T-cell (primary cell): ENCODE measurements around the gene APOM. TPM values are rescaled to one million over a fixed set of nuclear protein-coding genes. Genes with fewer than 3 reads are reported as not detected.

ENCODE experiments used
- ATAC-seq, 4 experiments: fragments of 200-7000 bp in 3 of 4; fragments of 150-1000 bp in 1 of 4; cut with Tn5 transposase; replicated peaks in 1 of 4; 1 replicate in 3 of 4; 2 replicates in 1 of 4; pipeline ENCODE4 v1.10.0; 2021; ENCODE audit warnings: moderate library complexity in 3 of 4, mild to moderate bottlenecking in 2 of 4, moderate number of reproducible peaks in 1 of 4
- CTCF ChIA-PET, 2 donors: fragments of 300-600 bp; sonication (Branson Sonifier 250); formaldehyde crosslinking; loops; one replicate each; lab custom pipeline; 2022; ENCODE audit warnings: antibody characterized with exemption in 2 of 2; lab: Charles Lee
- POLR2A ChIA-PET, 2 donors: fragments of 300-600 bp; sonication (Branson Sonifier 250); formaldehyde crosslinking; loops; one replicate each; lab custom pipeline; 2022; ENCODE audit warnings: antibody characterized with exemption in 2 of 2; lab: Charles Lee
- DNase-seq, 35 experiments: peaks; one replicate each; pipeline versions ENCODE4 v3.0.0 to v3.0.0-alpha.2; 2013 to 2023
- H3K27ac ChIP-seq: one replicate; pipeline ENCODE4 v1.5.1; 2013; ENCODE audit warnings: low read length
- H3K27me3 ChIP-seq, 2 experiments: replicated peaks in 1 of 2; 1 replicate in 1 of 2; 2 replicates in 1 of 2; pipeline versions ENCODE4 v1.6.1 to v1.7.0; 2013; ENCODE audit warnings: low read length in 1 of 2, mixed read lengths in 1 of 2; ENCODE audit not compliant: control insufficient read depth in 2 of 2, insufficient read depth in 2 of 2; ENCODE audit errors: extremely low read depth in 1 of 2
- H3K36me3 ChIP-seq, 2 donors: 1 replicate in 1 of 2; 2 replicates in 1 of 2; pipeline versions ENCODE4 v1.6.1 to v1.7.0; 2013; ENCODE audit warnings: low read length in 1 of 2; ENCODE audit not compliant: control insufficient read depth in 2 of 2, insufficient read depth in 1 of 2; ENCODE audit errors: extremely low read depth in 1 of 2
- H3K4me1 ChIP-seq, 2 experiments: 1 replicate in 1 of 2; 2 replicates in 1 of 2; pipeline versions ENCODE4 v1.6.1 to v1.7.0; 2013; ENCODE audit warnings: low read length in 2 of 2, mixed read lengths in 1 of 2; ENCODE audit not compliant: insufficient read depth in 2 of 2, control insufficient read depth in 1 of 2; ENCODE audit errors: extremely low read depth in 1 of 2
- H3K4me3 ChIP-seq, 2 donors: 1 replicate in 1 of 2; 2 replicates in 1 of 2; pipeline versions ENCODE4 v1.5.1 to v1.7.0; 2013; ENCODE audit warnings: mild to moderate bottlenecking in 2 of 2, low read length in 1 of 2, moderate library complexity in 1 of 2; ENCODE audit not compliant: control insufficient read depth in 1 of 2; ENCODE audit errors: extremely low read depth in 1 of 2
- H3K9me3 ChIP-seq: 2 replicates; pipeline ENCODE4 v1.7.0; 2013
- H3K27ac Mint-ChIP-seq, 2 donors: one replicate each; pipeline ENCODE4 v1.8.0; 2020 to 2021; ENCODE audit warnings: mild to moderate bottlenecking in 2 of 2, mixed read lengths in 2 of 2
- H3K27me3 Mint-ChIP-seq, 2 donors: one replicate each; pipeline ENCODE4 v1.8.0; 2021 to 2022; ENCODE audit warnings: mixed read lengths in 2 of 2
- H3K36me3 Mint-ChIP-seq: one replicate; pipeline ENCODE4 v1.8.0; 2021; ENCODE audit warnings: mixed read lengths
- H3K4me1 Mint-ChIP-seq, 3 donors: one replicate each; pipeline ENCODE4 v1.8.0; 2020 to 2022; ENCODE audit warnings: mixed read lengths in 3 of 3, mild to moderate bottlenecking in 1 of 3
- H3K4me3 Mint-ChIP-seq, 3 donors: one replicate each; pipeline ENCODE4 v1.8.0; 2020 to 2022; ENCODE audit warnings: mild to moderate bottlenecking in 3 of 3, mixed read lengths in 3 of 3, moderate library complexity in 3 of 3
- H3K9me3 Mint-ChIP-seq, 3 donors: one replicate each; pipeline ENCODE4 v1.8.0; 2020 to 2022; ENCODE audit warnings: mixed read lengths in 3 of 3
- WGBS: methylation state at CpG from one replicate; pipeline ENCODE4 v1.1.5; 2013; ENCODE audit warnings: missing lambda C conversion rate; ENCODE audit not compliant: insufficient coverage; 5-methylcytosine and 5-hydroxymethylcytosine counted together
- total RNA-seq, 35 experiments: library from RNA in 6 of 35; stranded (reverse) in 6 of 35; fragments of 120-200 nt in 1 of 35; gene quantifications; one replicate each; pipeline versions ENCODE4 v1.2.1 to v1.2.4 and lab custom pipeline; 2013 to 2026

The APOM gene
- total RNA-seq, 5 donors from 2014 or later (not counting 1 experiment from before 2014, with no cell fraction given) = 1.4 to 3.6 (median 3.2) TPM

- H3K4me1 Mint-ChIP-seq = peaks cover 51 to 63% (median 58%) of the 10 kb centered on the region in 3 donors
- no peaks in the 10 kb centered on the region for H3K9me3 Mint-ChIP-seq
- CTCF ChIA-PET = interaction anchor here (0.7 to 1.2 kb wide), 2 partner anchors 13 to 164 kb away, joined by 3 read pairs; partner anchors contain the start of gene BAG6 (in 1 of the 2)
- DNase-seq (no peak), ATAC-seq (no peak)
- Histone ChIP-seq H3K4me3 (peak overlapping the region; percentile 86 to 90), H3K4me1 (peaks cover 19 to 56% of the 10 kb centered on the region in 2 experiments), H3K27ac (peak overlapping the region; percentile 50), H3K9me3 (no peaks in the 10 kb centered on the region), H3K27me3 (no peaks in the 10 kb centered on the region), H3K36me3 (peaks cover 18 to 62% of the 10 kb centered on the region in 2 donors)
- H3K36me3 Mint-ChIP-seq = peaks cover 48% of the 10 kb centered on the region
- peak overlapping the region; percentile 94 to 97 (median 95) for H3K4me3 Mint-ChIP-seq
- no peaks in the 10 kb centered on the region for H3K27me3 Mint-ChIP-seq
- peak overlapping the region; percentile 98 to 99 for H3K27ac Mint-ChIP-seq
- WGBS = 1% methylated on average over 12 of the region's 15 CpGs
- POLR2A ChIA-PET = interaction anchor here (0.6 to 0.7 kb wide), 2 partner anchors 47 to 125 kb away, joined by 3 to 6 read pairs; no protein-coding TSS in a partner anchor
Measured at GRCh38 chr6:31666337-31666965, 10.8 kb downstream of the APOM start.

GRCh38 chr6:31669676-31670075 lies 14.0 kb downstream of the APOM start, which contains the start of gene LY6G5B:
TSS of gene LY6G5B (plus strand) at chr6:31669976. CDS start at chr6:31670951, 975 bp downstream.
- Histone ChIP-seq H3K27me3 (no peaks in the 10 kb centered on the region), H3K27ac (no peak within 1 kb of the TSS), H3K36me3 (peaks cover 28 to 67% of the 10 kb centered on the region in 2 donors), H3K4me1 (peaks cover 7 to 27% of the 10 kb centered on the region in 2 experiments), H3K9me3 (no peaks in the 10 kb centered on the region), H3K4me3 (no peak within 1 kb of the TSS)
- no peak for DNase-seq
- 90% methylated on average over 3 of the region's 8 CpGs for WGBS
- ChIA-PET POLR2A (no interaction called here), CTCF (no interaction called here)
- H3K27ac Mint-ChIP-seq = no peak within 1 kb of the TSS
- H3K4me1 Mint-ChIP-seq = peaks cover 28 to 34% (median 33%) of the 10 kb centered on the region in 3 donors
- H3K36me3 Mint-ChIP-seq = peaks cover 43% of the 10 kb centered on the region
- no peaks in the 10 kb centered on the region for H3K27me3 Mint-ChIP-seq
- no peaks in the 10 kb centered on the region for H3K9me3 Mint-ChIP-seq
- no peak for ATAC-seq
- peak within 1 kb of the TSS in 1 of 3 donors; percentile 4 for H3K4me3 Mint-ChIP-seq

GRCh38 chr6:31676322-31676903 lies 20.7 kb downstream of the APOM start:
- Mint-ChIP-seq H3K4me1 (peaks cover 14 to 18% (median 15%) of the 10 kb centered on the region in 3 donors), H3K36me3 (peaks cover 14% of the 10 kb centered on the region), H3K9me3 (no peaks in the 10 kb centered on the region), H3K27me3 (no peaks in the 10 kb centered on the region), H3K4me3 (no peak overlapping the region), H3K27ac (peak overlapping the region in 1 of 2 donors; percentile 53)
- DNase-seq (no peak), ATAC-seq (no peak)
- WGBS = 80% methylated on average over 4 of the region's 4 CpGs
- peaks cover 0 to 15% of the 10 kb centered on the region in 2 experiments for H3K4me1 ChIP-seq
- ChIA-PET POLR2A (no interaction called here), CTCF (interaction anchor here in 1 of 2 donors (0.5 kb wide), 1 partner anchor 22 kb away, joined by 4 read pairs; no protein-coding TSS in a partner anchor)
- no peak overlapping the region for H3K27ac ChIP-seq
- no peak overlapping the region for H3K4me3 ChIP-seq
- no peaks in the 10 kb centered on the region for H3K9me3 ChIP-seq
- peaks cover 12 to 21% of the 10 kb centered on the region in 2 donors for H3K36me3 ChIP-seq
- H3K27me3 ChIP-seq = no peaks in the 10 kb centered on the region

- peaks cover 8 to 16% of the 10 kb centered on the region in 2 donors for H3K36me3 ChIP-seq
- peaks cover 9% of the 10 kb centered on the region for H3K36me3 Mint-ChIP-seq
- H3K4me3 Mint-ChIP-seq = no peak overlapping the region
- H3K27me3 Mint-ChIP-seq = no peaks in the 10 kb centered on the region
- ATAC-seq (no peak), DNase-seq (no peak)
- H3K9me3 ChIP-seq = no peaks in the 10 kb centered on the region
- ChIA-PET POLR2A (no interaction called here), CTCF (interaction anchor here in 1 of 2 donors (0.5 kb wide), 1 partner anchor 23 kb away, joined by 4 read pairs; no protein-coding TSS in a partner anchor)
- H3K27ac Mint-ChIP-seq = no peak overlapping the region
- H3K4me1 Mint-ChIP-seq = peaks cover 16 to 23% (median 18%) of the 10 kb centered on the region in 3 donors
- H3K9me3 Mint-ChIP-seq = no peaks in the 10 kb centered on the region
- no peak overlapping the region for H3K4me3 ChIP-seq
- H3K27me3 ChIP-seq = no peaks in the 10 kb centered on the region
- peaks cover 0 to 20% of the 10 kb centered on the region in 2 experiments for H3K4me1 ChIP-seq
- H3K27ac ChIP-seq = no peak overlapping the region
- no CpG with 5 or more reads among the region's 6 CpGs for WGBS
Measured at GRCh38 chr6:31676904-31677303, 21.2 kb downstream of the APOM start.

- Histone ChIP-seq H3K4me3 (no peak overlapping the region), H3K27ac (no peak overlapping the region), H3K27me3 (no peaks in the 10 kb centered on the region), H3K4me1 (peaks cover 0 to 21% of the 10 kb centered on the region in 2 experiments), H3K9me3 (no peaks in the 10 kb centered on the region), H3K36me3 (peaks cover 7 to 8% of the 10 kb centered on the region in 2 donors)
- no peaks in the 10 kb centered on the region for H3K27me3 Mint-ChIP-seq
- WGBS = 73% methylated on average over 8 of the region's 8 CpGs
- ATAC-seq = no peak
- peaks cover 16 to 23% (median 18%) of the 10 kb centered on the region in 3 donors for H3K4me1 Mint-ChIP-seq
- H3K9me3 Mint-ChIP-seq = no peaks in the 10 kb centered on the region
- H3K36me3 Mint-ChIP-seq = peaks cover 4% of the 10 kb centered on the region
- POLR2A ChIA-PET = interaction anchor here in 1 of 2 donors (0.6 kb wide), 1 partner anchor 129 kb away, joined by 3 read pairs; no protein-coding TSS in a partner anchor
- DNase-seq = no peak
- no peak overlapping the region for H3K4me3 Mint-ChIP-seq
- H3K27ac Mint-ChIP-seq = peak overlapping the region in 1 of 2 donors; percentile 5
- CTCF ChIA-PET = no interaction called here
Measured at GRCh38 chr6:31677955-31678354, 22.3 kb downstream of the APOM start.
